Measurements from ENCODE around the gene COLEC11.

DNA sequence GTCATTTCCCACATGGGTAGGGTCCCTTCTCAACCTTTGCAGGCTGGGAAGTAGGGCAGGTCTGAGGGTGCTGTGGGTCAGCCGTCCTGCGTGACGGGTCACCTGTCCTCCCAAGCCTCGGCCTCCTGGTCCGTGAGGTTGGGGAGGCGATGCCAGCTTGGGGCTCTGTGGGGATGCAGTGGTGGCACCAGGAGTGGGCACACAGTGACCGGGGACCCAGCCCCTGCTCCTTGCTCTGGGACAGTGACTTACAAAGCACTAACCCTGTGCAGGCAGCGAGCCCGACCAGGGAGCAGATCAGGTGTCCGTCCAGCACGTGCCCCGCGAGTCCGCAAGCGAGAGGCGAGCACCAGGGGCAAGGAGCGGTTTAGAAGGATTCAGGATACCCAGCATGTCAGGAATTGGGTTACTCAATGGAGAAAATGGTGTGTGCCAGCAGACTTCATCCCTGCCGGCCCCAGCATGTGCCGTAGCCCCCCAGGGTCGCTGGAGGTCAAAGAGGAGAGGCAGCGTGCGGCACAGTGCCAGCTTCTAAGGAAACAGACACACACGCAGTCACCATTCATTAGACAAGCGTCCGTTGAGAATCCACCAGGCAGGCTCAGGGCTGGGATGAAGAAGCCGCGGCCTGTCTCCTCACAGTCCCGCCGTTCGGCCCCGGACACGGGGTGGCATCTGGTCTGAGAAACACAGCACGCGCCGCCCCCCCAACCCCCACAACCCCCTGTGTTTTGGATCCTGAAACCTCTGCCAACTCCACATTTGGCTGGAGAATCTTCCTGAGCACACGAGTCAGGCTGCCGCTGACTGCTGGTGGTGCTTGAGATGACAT lies 11.7 kb downstream of the COLEC11 start:
- TF ChIP-seq, protein P1, sequence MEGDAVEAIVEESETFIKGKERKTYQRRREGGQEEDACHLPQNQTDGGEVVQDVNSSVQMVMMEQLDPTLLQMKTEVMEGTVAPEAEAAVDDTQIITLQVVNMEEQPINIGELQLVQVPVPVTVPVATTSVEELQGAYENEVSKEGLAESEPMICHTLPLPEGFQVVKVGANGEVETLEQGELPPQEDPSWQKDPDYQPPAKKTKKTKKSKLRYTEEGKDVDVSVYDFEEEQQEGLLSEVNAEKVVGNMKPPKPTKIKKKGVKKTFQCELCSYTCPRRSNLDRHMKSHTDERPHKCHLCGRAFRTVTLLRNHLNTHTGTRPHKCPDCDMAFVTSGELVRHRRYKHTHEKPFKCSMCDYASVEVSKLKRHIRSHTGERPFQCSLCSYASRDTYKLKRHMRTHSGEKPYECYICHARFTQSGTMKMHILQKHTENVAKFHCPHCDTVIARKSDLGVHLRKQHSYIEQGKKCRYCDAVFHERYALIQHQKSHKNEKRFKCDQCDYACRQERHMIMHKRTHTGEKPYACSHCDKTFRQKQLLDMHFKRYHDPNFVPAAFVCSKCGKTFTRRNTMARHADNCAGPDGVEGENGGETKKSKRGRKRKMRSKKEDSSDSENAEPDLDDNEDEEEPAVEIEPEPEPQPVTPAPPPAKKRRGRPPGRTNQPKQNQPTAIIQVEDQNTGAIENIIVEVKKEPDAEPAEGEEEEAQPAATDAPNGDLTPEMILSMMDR (IDR thresholded peaks at IDR 0.05; ENCODE audit: insufficient read depth, low read length, poor library complexity, severe bottlenecking): no peak
- TF ChIP-seq EZH2phosphoT487 (conservative IDR thresholded peaks at IDR 0.05; ENCODE audit: low read length): no peak

All from SU-DHL-6 (cell line).